ES-I3 (cell line): ENCODE results near the gene CORO6.

Experiments used
- H3K36me3 ChIP-seq: 2 replicates; pipeline ENCODE4 v1.6.1; 2013; ENCODE audit warnings: mild to moderate bottlenecking, low read length, control low read depth, moderate library complexity; ENCODE audit not compliant: insufficient read depth
- H3K4me1 ChIP-seq: 2 replicates; pipeline ENCODE4 v1.6.1; 2013; ENCODE audit warnings: mild to moderate bottlenecking, control low read depth, low read length; ENCODE audit not compliant: insufficient read depth
- H3K9ac ChIP-seq: 2 replicates; pipeline ENCODE4 v1.6.1; 2013; ENCODE audit warnings: low read depth, mild to moderate bottlenecking, low read length, moderate library complexity
- H3K9me3 ChIP-seq: 2 replicates; pipeline ENCODE4 v1.6.1; 2013; ENCODE audit warnings: mild to moderate bottlenecking, low read length, moderate library complexity; ENCODE audit not compliant: control insufficient read depth, insufficient read depth

The CORO6 gene

DNA sequence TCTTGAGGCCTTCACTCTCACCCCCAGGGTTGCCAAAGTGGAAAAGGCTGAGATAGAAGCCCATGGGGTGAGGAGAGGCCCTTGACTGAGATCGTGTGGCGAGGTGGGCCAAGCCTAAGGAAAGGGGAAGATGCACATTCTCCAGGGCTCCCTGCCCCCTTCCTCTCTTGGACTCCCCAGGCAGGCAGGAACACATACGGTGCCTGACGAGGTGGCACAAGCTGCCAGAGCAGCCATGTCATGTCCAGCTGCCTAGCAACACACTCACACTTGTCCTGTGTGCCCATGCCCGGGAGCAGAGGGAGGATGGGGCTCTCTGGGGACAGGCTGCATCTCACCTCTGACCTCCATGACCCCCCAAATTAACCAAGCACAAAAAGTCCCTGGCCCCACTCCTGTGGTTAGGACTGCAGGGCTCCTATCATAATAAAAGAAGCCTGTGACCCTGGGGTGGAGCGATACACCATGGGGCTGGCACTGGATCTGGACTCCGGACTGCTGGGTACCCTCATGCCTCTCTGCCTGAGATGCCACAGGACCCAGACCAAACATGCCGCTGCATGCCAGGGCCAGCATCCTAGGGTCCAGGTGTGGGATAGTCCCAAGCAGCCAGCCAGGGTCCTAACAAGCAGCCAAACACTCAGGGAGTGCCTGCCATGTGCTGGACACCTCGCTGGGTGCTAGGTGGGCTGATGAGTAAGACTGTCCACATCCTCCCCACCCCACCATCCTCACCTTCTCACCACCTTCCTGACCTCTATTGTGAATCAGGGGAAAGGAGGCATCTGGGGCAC lies 35.8 kb downstream of the CORO6 start:
- Histone ChIP-seq H3K36me3 (no peaks in the 10 kb centered on the region), H3K9me3 (no peaks in the 10 kb centered on the region), H3K4me1 (peaks cover 18% of the 10 kb centered on the region; the same call in 1 of the 2 replicates), H3K9ac (no peak overlapping the region)

DNA sequence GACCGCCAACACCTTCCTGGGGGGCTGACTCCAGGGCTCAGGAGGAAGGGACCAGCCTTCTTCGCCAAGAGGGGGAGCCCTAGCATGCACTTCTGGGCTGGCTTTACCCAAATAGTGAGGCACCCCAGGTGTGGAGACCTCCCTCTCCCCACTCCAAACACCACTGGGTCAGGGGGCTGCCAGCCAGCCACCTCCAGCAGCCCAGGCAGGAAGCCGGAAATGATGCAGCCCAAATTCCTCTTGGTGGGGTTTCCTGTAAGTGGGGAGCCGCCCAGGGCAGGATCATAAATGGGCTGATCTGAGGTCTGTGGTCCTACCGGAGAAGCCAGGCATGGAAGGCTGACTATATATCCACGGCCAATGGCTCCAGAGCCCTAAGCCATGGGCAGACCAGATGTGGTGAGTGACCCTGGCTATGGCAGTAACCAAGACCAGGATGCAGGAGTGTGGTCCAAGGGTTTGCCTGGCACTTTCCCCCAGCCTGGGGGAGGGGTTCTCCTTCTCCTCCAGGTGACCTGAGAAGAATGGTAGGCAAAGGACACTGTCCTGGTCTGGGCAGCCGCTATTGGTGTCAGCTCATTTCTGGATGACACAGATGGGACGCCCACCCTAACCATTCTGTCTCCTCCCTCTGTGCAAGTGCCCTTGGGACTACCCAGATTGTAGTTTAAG lies 37.5 kb downstream of the CORO6 start:
- Histone ChIP-seq H3K9ac (no peak overlapping the region), H3K36me3 (no peaks in the 10 kb centered on the region), H3K9me3 (no peaks in the 10 kb centered on the region), H3K4me1 (peaks cover 18% of the 10 kb centered on the region; the same call in 1 of the 2 replicates)

DNA sequence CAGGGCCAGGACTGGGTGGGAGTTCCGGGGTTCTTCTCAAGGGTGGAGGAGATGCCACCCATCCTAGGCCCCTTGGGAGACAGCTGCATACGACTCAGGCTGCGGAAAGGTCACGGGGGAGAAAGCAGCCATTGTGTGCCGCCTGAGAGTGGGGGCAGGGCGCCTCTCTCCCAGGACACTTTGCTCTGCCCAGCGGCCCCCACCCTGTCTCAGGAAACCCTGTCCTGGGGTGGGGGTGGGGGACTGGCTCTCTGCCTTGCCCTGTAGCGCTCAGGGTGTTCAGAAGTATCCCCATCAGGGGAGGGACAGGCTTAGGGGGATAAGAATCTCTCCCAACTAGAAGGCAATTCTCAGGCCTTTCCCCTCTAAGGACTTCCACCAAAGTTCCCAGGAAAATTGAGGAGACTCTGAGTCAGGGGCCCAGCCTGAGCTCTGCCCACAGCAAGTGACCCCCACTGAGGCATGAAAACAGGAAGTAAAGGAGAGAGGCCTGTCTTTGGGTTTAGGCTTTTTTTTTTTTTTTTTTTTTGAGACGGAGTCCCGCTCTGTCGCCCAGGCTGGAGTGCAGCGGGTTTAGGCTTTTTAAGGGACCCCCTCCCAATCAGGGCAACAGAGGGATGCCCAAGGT lies 38.1 kb downstream of the CORO6 start:
- no peak overlapping the region for H3K9ac ChIP-seq

DNA sequence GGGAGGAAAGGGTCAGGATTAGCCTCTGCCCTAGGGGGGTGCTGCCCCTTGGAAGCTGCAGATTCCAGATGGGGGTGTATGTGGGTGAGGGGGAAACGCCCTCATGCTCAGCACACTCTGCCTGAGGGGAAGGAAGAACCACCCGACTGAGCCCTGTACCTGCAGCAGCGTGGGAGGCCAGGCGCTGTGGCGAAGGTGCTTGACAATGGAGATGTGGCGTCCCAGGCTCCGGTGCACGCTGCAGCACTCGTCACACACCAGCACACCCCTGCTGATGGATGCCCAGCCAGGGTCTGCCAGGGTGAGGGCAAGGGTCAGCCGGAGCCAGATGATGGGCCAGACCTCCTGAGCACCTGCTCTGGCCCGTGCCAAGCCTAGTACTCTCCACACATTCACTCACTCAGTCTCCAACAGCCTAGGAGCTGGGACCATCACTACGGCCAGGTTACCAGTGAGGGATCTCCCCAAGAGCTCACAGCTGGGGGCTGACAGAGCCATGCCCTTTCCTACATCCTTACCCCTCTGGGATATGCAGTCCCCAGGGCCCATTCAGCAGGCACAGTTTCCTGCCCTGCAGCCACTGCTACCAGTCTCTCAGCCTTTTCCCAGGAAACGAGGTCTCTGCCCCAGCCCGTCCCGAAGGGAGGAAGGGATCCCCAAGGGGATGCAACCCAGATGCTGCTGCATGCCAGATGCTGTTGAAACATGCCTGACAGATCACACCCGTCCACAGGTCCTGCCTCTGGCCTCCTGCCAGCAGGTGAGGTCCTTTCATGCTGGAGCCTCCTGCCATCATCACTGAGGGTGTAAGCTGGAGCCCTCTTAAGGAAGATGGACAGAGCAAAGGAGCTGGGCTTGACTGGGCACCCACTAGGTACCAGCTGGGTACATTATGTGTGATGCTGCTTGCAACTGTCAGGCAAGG lies 39.1 kb downstream of the CORO6 start:
- Histone ChIP-seq H3K9me3 (no peaks in the 10 kb centered on the region), H3K9ac (no peak overlapping the region), H3K36me3 (no peaks in the 10 kb centered on the region), H3K4me1 (peaks cover 18% of the 10 kb centered on the region; the same call in 1 of the 2 replicates)

More for the DNA sequence above, 38.1 kb downstream of the CORO6 start:
- no peaks in the 10 kb centered on the region for H3K9me3 ChIP-seq
- peaks cover 18% of the 10 kb centered on the region; the same call in 1 of the 2 replicates for H3K4me1 ChIP-seq
- H3K36me3 ChIP-seq, result no peaks in the 10 kb centered on the region

DNA sequence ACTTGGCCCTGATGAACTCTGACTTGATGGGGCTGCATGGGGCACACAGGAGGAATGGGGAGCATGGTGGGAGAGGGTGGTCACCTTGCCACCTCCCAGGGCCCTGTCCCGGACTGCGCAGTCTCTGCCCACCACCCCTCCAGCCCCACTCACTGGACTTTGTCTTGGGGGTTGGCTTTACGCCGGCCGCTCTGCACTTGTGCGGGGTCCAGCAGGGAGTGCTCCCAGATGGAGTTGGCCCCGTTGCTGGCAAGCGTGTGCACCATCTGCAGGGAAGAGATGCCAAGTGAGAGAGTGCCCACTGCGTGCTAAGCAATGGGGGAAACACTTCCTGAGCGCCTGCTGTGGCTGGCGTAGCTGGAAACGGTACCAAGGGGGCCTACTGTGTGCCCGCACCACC lies 39.9 kb downstream of the CORO6 start:
- Histone ChIP-seq H3K9me3 (no peaks in the 10 kb centered on the region), H3K36me3 (no peaks in the 10 kb centered on the region), H3K4me1 (peaks cover 18% of the 10 kb centered on the region; the same call in 1 of the 2 replicates), H3K9ac (no peak overlapping the region)

DNA sequence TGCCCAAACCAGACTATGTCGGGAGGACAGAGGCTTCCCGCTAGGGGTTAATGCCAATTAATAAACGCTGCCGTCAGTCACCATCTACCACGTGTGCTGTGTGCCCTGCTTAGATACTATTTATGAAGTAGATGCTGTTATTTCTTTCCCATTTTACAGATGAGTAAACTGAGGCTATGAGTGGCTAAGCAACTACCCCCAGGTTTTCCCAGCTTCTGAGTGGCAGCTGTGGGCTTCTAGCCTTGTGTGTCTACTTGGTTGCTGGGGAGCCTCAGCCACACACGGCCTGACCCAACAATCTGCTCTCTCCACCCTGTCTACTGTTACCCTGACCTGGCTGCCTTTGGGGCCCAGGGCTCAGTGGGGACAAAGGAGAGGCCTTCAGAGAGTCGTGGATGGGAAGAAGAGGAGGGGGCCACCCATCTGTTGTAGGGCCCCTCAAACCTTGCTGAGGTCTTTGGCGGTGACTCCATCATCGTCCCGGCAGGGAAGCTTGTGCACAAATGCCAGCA lies 40.4 kb downstream of the CORO6 start:
- Histone ChIP-seq H3K36me3 (no peaks in the 10 kb centered on the region), H3K4me1 (peaks cover 15% of the 10 kb centered on the region; the same call in 1 of the 2 replicates), H3K9ac (no peak overlapping the region), H3K9me3 (no peaks in the 10 kb centered on the region)

DNA sequence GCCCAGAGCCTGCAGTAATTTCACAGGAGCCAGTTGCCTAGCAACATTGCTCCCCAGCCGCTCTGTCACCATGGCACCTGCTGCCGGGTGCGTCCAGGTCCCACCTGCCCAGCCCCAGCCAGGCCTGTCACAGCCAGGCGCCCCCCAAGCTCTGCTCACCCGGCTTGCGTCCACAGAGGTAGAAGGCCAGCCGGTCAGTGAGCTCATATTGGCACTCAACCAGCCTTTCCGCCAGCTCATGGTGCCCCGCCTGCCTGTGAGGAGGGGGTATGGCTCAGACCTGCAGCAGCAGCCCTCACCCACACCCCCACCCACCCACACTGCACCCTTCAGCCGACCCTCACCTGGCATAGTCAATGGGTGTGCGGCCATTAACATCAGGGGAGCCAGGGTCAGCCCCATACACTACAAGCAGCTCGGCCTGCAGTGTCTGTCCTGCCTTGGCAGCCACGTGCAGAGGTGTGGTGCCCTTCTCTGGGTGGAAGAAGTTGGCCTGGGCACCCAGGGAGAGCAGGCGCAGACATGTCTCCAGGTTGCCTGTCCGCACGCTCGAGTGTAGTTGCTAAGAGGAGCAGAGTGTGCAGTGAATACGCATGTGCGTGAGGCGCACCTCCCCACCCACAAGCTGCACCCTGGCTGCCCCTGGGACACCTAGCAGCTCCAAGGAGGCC lies 41.0 kb downstream of the CORO6 start:
- Histone ChIP-seq H3K4me1 (peaks cover 15% of the 10 kb centered on the region; the same call in 1 of the 2 replicates), H3K36me3 (no peaks in the 10 kb centered on the region), H3K9me3 (no peaks in the 10 kb centered on the region), H3K9ac (no peak overlapping the region)

DNA sequence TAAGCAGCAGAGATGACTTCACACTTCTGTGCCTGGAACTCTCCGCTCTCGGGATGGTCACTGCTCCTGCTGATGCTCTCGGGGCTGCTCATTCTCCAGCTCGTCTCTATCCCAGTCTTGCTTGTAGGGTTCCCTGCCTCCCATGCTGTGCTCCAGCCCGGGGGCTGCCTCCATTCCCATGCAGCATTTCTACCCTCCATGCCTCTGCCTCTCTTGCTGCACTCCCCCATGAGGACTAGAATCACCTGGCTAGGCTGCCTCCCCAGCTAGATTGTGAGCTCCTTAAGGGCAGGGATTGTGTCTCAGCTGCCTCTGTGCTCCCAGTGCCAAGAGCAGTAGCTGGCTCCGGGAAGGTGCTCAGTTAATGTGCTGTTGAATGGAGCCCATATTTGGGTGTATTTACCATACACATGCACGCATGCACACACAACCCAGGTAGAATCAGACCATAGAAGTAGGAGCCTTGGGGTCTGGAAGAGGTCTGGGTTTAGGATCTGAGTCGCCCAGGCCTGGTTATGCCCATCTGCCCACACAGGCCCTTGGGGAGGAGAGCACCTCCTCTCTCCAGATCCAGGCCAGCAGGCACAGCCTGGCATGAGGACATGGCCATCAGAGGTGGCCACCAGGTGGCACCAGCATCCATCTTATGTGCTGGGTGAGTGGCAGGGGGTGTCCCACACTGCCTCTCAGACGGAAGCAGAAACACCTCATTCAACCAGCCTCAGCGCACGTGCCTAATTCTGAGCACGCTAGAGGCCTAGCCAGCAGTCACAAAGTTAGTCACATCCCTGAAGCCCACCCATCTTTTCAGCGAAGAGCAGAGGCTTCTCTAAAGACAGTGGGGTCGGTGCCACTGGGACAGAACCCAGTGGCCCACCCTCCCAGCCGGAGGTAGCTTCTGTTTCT lies 42.6 kb downstream of the CORO6 start:
- Histone ChIP-seq H3K9ac (no peak overlapping the region), H3K4me1 (peaks cover 10% of the 10 kb centered on the region; the same call in 1 of the 2 replicates), H3K9me3 (no peaks in the 10 kb centered on the region), H3K36me3 (no peaks in the 10 kb centered on the region)

DNA sequence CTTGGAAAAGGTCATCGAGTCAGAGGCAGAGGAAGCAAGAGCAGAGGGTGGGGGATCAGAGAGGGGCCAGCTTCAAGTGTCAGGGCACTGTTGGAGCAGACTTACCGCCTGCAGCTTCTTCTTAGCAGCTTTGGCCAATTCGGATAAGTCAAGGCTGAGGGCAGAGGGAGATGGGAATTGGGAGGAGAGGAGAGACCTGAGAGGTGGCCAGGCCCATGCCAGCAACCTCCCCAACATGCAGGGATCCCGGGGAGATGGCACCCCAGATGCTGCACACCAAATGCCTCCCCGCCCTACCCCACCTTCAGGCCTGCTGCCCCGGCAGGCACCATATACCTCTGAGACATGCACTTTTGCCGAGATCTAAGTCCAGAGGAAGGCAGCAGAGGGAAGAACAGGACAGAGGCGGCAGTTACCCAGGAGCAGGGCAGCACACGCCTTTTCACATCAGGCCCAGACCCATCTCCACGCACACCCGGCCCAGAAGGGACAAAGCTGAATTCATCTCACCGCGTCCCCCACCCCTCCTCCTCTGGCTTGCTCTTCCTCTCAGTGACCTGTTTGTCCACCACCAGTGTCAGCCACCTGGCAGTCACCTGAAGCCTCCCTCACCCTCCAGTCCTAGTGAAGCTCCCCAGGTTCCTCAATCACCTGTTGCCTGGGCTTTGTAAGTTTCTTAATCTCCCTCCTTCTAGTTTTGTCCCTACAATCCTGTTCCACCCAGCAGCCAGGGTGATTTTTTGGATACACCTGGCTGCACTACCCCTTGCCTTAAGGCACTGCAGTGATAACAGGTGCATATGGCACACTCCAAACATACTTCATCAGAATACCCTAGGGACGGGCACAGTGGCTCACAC lies 43.9 kb downstream of the CORO6 start:
- H3K36me3 ChIP-seq, result no peaks in the 10 kb centered on the region
- H3K9ac ChIP-seq, result no peak overlapping the region
- no peaks in the 10 kb centered on the region for H3K9me3 ChIP-seq
- H3K4me1 ChIP-seq, result no peaks in the 10 kb centered on the region

DNA sequence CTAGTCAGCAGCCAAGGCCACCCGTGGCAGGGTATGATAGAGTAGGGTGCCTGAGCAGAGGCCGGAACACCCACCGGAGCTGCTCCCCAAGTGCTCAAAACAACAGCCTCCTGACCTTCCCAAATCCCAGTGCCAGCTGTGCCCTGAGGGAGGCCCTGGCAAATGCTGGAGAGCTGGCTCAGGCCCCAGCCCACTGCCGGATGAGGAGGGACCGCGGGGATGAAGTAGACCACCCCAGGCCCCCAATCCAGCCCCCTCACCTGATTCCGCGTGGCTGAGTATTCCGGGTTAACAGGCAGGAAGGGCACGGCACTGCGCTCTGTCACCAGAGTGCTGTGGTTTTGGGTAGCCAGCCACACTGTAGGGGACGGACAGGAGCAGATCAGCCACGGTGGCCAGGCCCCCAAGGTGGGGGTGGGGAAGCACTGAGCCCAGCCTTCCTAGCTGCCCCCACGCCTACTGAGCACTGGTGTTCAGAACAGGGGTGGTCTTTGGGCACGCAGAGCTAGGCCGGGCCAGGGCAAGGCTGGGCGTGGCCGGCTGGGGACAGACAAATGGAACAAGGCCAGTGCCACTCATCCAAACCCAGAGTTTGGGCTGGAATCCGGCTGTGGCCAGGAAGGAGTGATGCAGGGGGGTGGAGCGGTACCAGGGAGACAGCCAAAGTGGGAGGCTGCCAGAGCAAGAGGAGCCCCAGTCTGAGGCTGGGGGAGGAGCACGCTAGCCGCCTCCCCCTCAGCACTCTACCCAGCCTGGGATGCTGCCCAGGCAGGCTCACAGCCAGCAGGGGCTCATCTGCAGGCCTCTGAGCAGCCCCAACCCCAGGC lies 45.1 kb downstream of the CORO6 start:
- Histone ChIP-seq H3K4me1 (no peaks in the 10 kb centered on the region; the same call in 1 of the 2 replicates), H3K36me3 (no peaks in the 10 kb centered on the region), H3K9ac (no peak overlapping the region), H3K9me3 (no peaks in the 10 kb centered on the region)

DNA sequence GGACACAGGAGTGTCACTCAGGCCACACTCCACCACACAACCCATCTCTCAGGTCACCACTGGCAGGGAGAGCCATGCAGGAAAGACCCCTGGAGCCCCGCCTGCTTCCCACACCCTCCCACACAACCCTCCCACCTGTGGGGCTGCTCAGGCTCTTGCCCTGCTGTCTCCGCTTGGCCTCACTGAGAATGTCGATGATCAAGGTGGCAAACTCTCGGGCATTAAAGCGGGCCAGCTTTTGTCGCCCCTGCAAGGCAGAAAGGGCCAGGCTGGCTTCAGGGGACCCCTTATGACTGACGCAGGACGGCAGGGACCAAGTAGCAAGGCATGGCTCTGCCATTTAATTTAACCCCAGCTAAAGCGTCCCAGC lies 45.7 kb downstream of the CORO6 start:
- peaks cover 3% of the 10 kb centered on the region; the same call in 1 of the 2 replicates for H3K4me1 ChIP-seq
- H3K36me3 ChIP-seq, result no peaks in the 10 kb centered on the region
- no peaks in the 10 kb centered on the region for H3K9me3 ChIP-seq
- no peak overlapping the region for H3K9ac ChIP-seq
